Measurements from ENCODE around the gene SORCS2.

Gene SORCS2

DNA sequence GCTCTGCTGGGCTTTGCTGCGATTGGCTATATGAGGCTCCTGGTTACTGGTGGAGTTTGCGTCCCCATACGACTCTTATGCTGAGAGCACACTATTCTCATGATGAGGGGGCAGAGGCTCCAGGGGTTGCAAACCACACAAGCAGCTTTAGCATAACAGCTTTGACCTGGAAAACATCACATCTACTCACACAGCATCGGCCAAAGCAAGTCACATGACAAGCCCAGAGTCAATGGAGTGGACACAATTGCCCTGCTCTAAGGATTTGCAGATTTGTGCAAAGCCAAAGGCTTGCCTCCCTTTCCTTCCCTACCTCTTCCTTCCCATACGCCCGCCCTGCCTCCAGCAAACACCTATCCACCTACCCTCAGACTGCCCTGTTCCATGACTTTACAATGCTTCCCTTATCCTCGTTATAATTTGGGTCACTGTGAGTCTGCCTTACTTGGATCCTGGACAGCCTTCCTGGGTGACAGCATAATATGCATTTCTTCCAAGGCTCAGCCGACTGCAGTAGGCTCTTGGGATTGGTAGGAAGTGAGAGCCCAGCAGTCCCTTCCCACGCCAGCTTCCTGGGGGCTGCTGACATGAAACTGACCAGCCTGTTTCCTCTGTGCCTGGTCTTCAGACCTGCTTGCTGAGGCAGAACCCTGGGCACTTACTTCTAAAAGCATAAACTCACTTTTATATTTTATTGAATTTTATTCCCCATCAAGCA, 450.6 kb downstream of the SORCS2 start:
- peaks cover 1% of the 10 kb centered on the region; the same call in 1 of the 2 replicates for H3K4me1 ChIP-seq (ENCODE audit: control insufficient read depth, low read length)
- no peak overlapping the region for H3K4me3 ChIP-seq (ENCODE audit: low read length)
- H3K36me3 ChIP-seq (ENCODE audit: control insufficient read depth, low read length), result no peaks in the 10 kb centered on the region
- H4K20me1 ChIP-seq (ENCODE audit: control insufficient read depth, insufficient read depth, low read depth, low read length), result no peaks in the 10 kb centered on the region
- no peaks in the 10 kb centered on the region for H3K9me2 ChIP-seq (replicated peaks; ENCODE audit: control insufficient read depth, low read length)
- TF ChIP-seq, protein P1, sequence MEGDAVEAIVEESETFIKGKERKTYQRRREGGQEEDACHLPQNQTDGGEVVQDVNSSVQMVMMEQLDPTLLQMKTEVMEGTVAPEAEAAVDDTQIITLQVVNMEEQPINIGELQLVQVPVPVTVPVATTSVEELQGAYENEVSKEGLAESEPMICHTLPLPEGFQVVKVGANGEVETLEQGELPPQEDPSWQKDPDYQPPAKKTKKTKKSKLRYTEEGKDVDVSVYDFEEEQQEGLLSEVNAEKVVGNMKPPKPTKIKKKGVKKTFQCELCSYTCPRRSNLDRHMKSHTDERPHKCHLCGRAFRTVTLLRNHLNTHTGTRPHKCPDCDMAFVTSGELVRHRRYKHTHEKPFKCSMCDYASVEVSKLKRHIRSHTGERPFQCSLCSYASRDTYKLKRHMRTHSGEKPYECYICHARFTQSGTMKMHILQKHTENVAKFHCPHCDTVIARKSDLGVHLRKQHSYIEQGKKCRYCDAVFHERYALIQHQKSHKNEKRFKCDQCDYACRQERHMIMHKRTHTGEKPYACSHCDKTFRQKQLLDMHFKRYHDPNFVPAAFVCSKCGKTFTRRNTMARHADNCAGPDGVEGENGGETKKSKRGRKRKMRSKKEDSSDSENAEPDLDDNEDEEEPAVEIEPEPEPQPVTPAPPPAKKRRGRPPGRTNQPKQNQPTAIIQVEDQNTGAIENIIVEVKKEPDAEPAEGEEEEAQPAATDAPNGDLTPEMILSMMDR (IDR thresholded peaks at IDR 0.05; ENCODE audit: low read depth, low read length, poor library complexity, severe bottlenecking), result no peak
- no peak for TF ChIP-seq EZH2phosphoT487 (IDR thresholded peaks at IDR 0.05; ENCODE audit: borderline replicate concordance, low read length)
- no peaks in the 10 kb centered on the region for H3F3A ChIP-seq (ENCODE audit: control insufficient read depth, insufficient read depth)
- H3K4me2 ChIP-seq (ENCODE audit: low read length), result no peak overlapping the region
- no peaks in the 10 kb centered on the region for H3K9me3 ChIP-seq (ENCODE audit: control insufficient read depth, insufficient read depth, low read length)
- no peak overlapping the region for H3K27ac ChIP-seq (ENCODE audit: low read depth, low read length)
- H3K27me3 ChIP-seq (ENCODE audit: control insufficient read depth, low read length), result peaks cover 3% of the 10 kb centered on the region; the same call in 1 of the 2 replicates
- H3K79me2 ChIP-seq (ENCODE audit: control insufficient read depth, low read length), result no peaks in the 10 kb centered on the region

DNA sequence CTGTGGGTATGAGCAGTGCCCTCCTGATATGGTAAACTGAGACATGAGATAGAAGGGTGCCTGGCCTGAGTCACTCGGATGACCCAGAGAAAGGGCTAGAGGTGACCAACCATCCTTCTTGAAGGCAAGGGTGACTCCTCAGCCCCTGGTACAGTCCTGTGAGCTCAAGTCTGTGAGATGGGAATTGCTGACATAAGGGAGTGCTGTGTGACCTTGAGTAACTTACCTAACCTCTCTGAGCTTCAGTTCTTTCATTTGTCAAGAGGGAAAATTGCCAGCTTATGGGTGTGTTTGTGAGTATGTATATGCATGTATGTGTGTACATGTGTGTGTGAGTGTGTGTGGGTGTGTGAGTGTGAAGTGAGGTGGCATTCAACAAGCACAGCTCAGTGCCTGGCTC, 452.8 kb downstream of the SORCS2 start:
- Histone ChIP-seq H3K9me2 (replicated peaks; ENCODE audit: control insufficient read depth, low read length) (no peaks in the 10 kb centered on the region), H3K4me3 (ENCODE audit: low read length) (no peak overlapping the region), H3K4me2 (ENCODE audit: low read length) (no peak overlapping the region)

DNA sequence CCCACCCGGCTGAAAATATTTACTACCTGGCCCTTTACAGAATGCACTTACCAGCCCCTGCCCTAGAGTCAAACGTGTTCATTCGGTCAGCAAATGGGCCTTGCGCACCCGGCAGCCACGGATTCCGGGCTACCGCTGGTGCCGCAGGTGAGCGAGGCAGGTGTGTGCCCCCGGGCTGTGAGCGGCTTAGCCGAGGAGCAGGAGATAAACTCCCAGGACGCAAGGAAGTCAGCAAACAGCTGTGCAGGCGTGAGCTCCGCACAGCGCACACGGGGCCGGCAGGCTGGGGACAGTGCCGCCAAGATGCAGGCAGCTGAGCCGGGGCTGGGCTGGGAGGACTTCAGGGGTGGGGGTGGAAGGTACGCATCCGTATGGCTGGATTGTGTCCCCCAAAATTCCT, 453.6 kb downstream of the SORCS2 start:
- TF ChIP-seq EZH2phosphoT487 (IDR thresholded peaks at IDR 0.05; ENCODE audit: borderline replicate concordance, low read length), result no peak
- TF ChIP-seq, protein P1 (IDR thresholded peaks at IDR 0.05; ENCODE audit: low read depth, low read length, poor library complexity, severe bottlenecking), result no peak
- Histone ChIP-seq H3K27me3 (ENCODE audit: control insufficient read depth, low read length) (peaks cover 3% of the 10 kb centered on the region; the same call in 1 of the 2 replicates), H3K27ac (ENCODE audit: low read depth, low read length) (no peak overlapping the region), H3F3A (ENCODE audit: control insufficient read depth, insufficient read depth) (peaks cover 3% of the 10 kb centered on the region; the same call in 1 of the 2 replicates), H3K36me3 (ENCODE audit: control insufficient read depth, low read length) (no peaks in the 10 kb centered on the region), H3K9me3 (ENCODE audit: control insufficient read depth, insufficient read depth, low read length) (no peaks in the 10 kb centered on the region), H4K20me1 (ENCODE audit: control insufficient read depth, insufficient read depth, low read depth, low read length) (no peaks in the 10 kb centered on the region), H3K9me2 (replicated peaks; ENCODE audit: control insufficient read depth, low read length) (no peaks in the 10 kb centered on the region), H3K4me3 (ENCODE audit: low read length) (no peak overlapping the region), H3K4me1 (ENCODE audit: control insufficient read depth, low read length) (peaks cover 31% of the 10 kb centered on the region), H3K79me2 (ENCODE audit: control insufficient read depth, low read length) (no peaks in the 10 kb centered on the region), H3K4me2 (ENCODE audit: low read length) (no peak overlapping the region)

More for the DNA sequence above, 452.8 kb downstream of the SORCS2 start:
- Histone ChIP-seq H3K4me1 (ENCODE audit: control insufficient read depth, low read length) (peaks cover 24% of the 10 kb centered on the region), H3K79me2 (ENCODE audit: control insufficient read depth, low read length) (no peaks in the 10 kb centered on the region), H3K27me3 (ENCODE audit: control insufficient read depth, low read length) (peaks cover 3% of the 10 kb centered on the region; the same call in 1 of the 2 replicates), H4K20me1 (ENCODE audit: control insufficient read depth, insufficient read depth, low read depth, low read length) (no peaks in the 10 kb centered on the region), H3K27ac (ENCODE audit: low read depth, low read length) (no peak overlapping the region), H3K36me3 (ENCODE audit: control insufficient read depth, low read length) (no peaks in the 10 kb centered on the region), H3F3A (ENCODE audit: control insufficient read depth, insufficient read depth) (0 out of 2 replicates have a peak, but pooled peaks cover under 1% of the 10 kb centered on the region), H3K9me3 (ENCODE audit: control insufficient read depth, insufficient read depth, low read length) (no peaks in the 10 kb centered on the region)
- no peak for TF ChIP-seq EZH2phosphoT487 (IDR thresholded peaks at IDR 0.05; ENCODE audit: borderline replicate concordance, low read length)
- TF ChIP-seq, protein P1 (IDR thresholded peaks at IDR 0.05; ENCODE audit: low read depth, low read length, poor library complexity, severe bottlenecking), result no peak

Measured in DOHH2 (cell line).